ENCODE data around the gene C6. TPM values are rescaled to one million over a fixed set of nuclear protein-coding genes. Genes with fewer than 3 reads are reported as not detected.

The C6 gene
- total and polyA plus RNA-seq, 3 donors from 2014 or later = 9.4 to 10.8 (median 9.9) TPM

DNA sequence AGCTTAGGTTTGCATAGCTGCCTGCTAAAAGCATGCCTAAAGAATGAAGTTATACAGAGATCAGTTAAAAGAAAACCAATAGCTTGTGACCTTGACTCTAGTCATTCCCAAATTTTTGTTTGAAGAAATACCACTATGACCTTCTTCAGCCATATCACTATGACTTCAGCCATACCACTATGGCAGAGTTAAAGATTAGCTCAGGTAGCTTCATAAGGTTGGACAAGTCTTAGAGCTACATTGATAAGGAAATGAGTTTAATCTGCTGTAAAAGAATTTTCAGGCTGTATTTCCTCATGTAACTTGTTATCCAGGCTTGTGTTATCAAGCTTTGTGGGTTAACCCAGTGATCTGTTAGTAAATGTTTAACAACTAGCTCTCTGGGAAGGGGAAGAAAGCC, 30.7 kb downstream of the C6 start:
- no peaks in the 10 kb centered on the region for H3K4me1 ChIP-seq
- intact Hi-C loops (cut with DNase I; ENCODE audit: low total_unique reads) = no loop called here
- no peak overlapping the region for H3K4me3 ChIP-seq
- no peaks in the 10 kb centered on the region for H3K36me3 ChIP-seq (ENCODE audit: low read depth, missing control alignments)
- no peak overlapping the region for H3K27ac ChIP-seq
- no peaks in the 10 kb centered on the region for H3K27me3 ChIP-seq
- DNase-seq = no peak
- TF ChIP-seq POLR2A (IDR thresholded peaks at IDR 0.05) (no peak), CTCF (IDR thresholded peaks at IDR 0.05) (no peak)
- H3K9me3 ChIP-seq = no peaks in the 10 kb centered on the region

DNA sequence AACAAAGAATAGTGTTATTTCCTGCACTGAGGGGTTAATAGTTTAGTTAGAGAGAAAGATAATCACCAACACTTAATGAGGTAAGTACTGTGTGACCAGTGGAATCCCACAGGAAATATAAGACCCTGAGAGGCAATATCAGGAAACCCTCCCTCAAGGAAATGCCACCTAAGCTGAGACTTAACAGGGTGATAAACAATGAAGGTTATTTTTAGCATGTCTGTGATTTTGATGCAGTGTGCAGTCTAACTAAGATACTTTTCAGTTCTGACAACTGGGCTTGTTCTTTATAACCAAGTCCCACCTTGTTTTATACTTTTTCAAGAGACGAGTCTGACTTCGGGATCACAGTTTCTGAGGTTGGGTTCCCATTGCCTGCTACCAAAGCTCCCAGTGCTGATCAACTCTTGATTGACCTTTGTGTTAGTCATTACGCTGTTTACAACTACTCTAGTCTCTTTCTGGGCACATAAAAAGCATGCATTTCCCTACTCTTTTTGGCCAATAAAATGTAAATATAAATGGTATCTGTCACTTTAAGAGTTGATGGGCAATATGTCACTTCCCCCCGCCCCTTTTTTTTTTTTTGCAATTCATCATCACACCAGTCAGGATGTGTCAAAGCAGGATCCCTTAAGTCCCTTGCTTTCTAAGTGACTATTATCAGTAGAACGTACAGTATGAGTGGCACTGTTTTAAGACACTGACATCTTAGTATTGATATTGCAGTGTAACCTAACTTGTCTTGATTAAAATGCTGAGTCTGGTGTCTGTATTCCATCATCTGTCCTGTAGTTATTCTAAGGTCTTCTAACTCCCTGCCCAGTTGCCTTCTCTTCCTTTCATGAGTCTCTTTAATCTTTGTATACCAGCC, 31.4 kb downstream of the C6 start:
- H3K27me3 ChIP-seq = no peaks in the 10 kb centered on the region
- intact Hi-C loops (cut with DNase I; ENCODE audit: low total_unique reads) = no loop called here
- no peak overlapping the region for H3K27ac ChIP-seq
- WGBS, 2 donors = 77 to 83% methylated on average over 5 of the region's 5 CpGs
- no peaks in the 10 kb centered on the region for H3K4me1 ChIP-seq
- no peak overlapping the region for H3K4me3 ChIP-seq
- TF ChIP-seq POLR2A (IDR thresholded peaks at IDR 0.05) (no peak), CTCF (IDR thresholded peaks at IDR 0.05) (no peak)
- DNase-seq = no peak
- no peaks in the 10 kb centered on the region for H3K9me3 ChIP-seq
- H3K36me3 ChIP-seq (ENCODE audit: low read depth, missing control alignments) = no peaks in the 10 kb centered on the region

GRCh38 chr5:41176952-41177351, 36.4 kb downstream of the C6 start:
- TF ChIP-seq POLR2A (IDR thresholded peaks at IDR 0.05) (no peak), CTCF (IDR thresholded peaks at IDR 0.05) (no peak)
- H3K9me3 ChIP-seq = no peaks in the 10 kb centered on the region
- no peaks in the 10 kb centered on the region for H3K4me1 ChIP-seq
- no peak for DNase-seq
- H3K36me3 ChIP-seq (ENCODE audit: low read depth, missing control alignments) = no peaks in the 10 kb centered on the region
- WGBS, 2 donors = 76 to 93% methylated on average over 3 of the region's 3 CpGs
- H3K4me3 ChIP-seq = no peak overlapping the region
- H3K27me3 ChIP-seq = no peaks in the 10 kb centered on the region
- intact Hi-C loops (cut with DNase I; ENCODE audit: low total_unique reads) = no loop called here
- no peak overlapping the region for H3K27ac ChIP-seq

GRCh38 chr5:41172012-41172411, 41.3 kb downstream of the C6 start:
- Histone ChIP-seq H3K27ac (no peak overlapping the region), H3K4me1 (no peaks in the 10 kb centered on the region), H3K9me3 (no peaks in the 10 kb centered on the region), H3K27me3 (no peaks in the 10 kb centered on the region), H3K4me3 (no peak overlapping the region), H3K36me3 (ENCODE audit: low read depth, missing control alignments) (no peaks in the 10 kb centered on the region)
- WGBS, 2 donors = 77 to 92% methylated on average over 3 of the region's 3 CpGs
- intact Hi-C loops (cut with DNase I; ENCODE audit: low total_unique reads) = no loop called here
- TF ChIP-seq POLR2A (IDR thresholded peaks at IDR 0.05) = no peak
- TF ChIP-seq CTCF (IDR thresholded peaks at IDR 0.05) = no peak
- DNase-seq = no peak

DNA sequence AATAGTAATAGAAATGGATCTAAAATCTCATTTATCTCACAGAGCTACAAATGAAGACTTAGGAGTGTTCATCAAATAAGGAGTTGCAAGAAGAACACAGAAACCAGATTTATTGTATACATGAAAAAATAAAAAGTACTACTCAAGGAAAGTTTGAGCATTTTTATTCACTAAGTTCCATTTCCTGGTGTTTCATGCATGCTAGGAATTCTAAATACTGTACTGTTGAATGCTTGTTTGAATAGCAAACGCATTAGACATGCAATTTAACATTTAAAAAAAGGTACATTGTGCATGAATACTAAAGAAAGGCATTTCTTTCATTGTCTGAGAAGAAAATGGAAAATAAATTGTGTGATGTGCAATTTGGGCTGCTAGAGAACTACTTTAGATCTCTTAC, 52.1 kb downstream of the C6 start:
- no peak for TF ChIP-seq CTCF (IDR thresholded peaks at IDR 0.05)
- no peak for TF ChIP-seq POLR2A (IDR thresholded peaks at IDR 0.05)
- WGBS, 2 donors = 85 to 93% methylated on average over 1 of the region's 1 CpG
- no peak for DNase-seq
- Histone ChIP-seq H3K4me1 (no peaks in the 10 kb centered on the region), H3K27me3 (no peaks in the 10 kb centered on the region), H3K9me3 (no peaks in the 10 kb centered on the region), H3K4me3 (no peak overlapping the region), H3K27ac (no peak overlapping the region), H3K36me3 (ENCODE audit: low read depth, missing control alignments) (no peaks in the 10 kb centered on the region)
- intact Hi-C loops (cut with DNase I; ENCODE audit: low total_unique reads) = no loop called here

Data from testis (tissue), 3 donors.